Transverse colon (tissue), 4 donors: Measurements from ENCODE around the gene SIPA1L3. TPM values are rescaled to one million over a fixed set of nuclear protein-coding genes. Genes with fewer than 3 reads are reported as not detected.

Source experiments
- DNase-seq: peaks from one replicate; pipeline ENCODE4 v3.0.0-alpha.2; 2019
- H3K27ac ChIP-seq, 4 donors: fragments of 200-600 bp; sonication (generic); 2 replicates each; pipeline ENCODE4 v1.5.1; 2016 to 2018; ENCODE audit warnings: inconsistent platforms in 4 of 4
- H3K27me3 ChIP-seq: fragments of 200-600 bp; sonication (generic); 2 replicates; pipeline ENCODE4 v1.5.1; 2017; ENCODE audit warnings: inconsistent platforms
- H3K36me3 ChIP-seq, 4 donors: fragments of 200-600 bp; sonication (generic); 2 replicates each; pipeline ENCODE4 v1.5.1; 2017 to 2019; ENCODE audit warnings: inconsistent platforms in 4 of 4
- H3K4me1 ChIP-seq, 4 donors: fragments of 200-600 bp; sonication (generic); 2 replicates each; pipeline ENCODE4 v1.5.1; 2017 to 2020; ENCODE audit warnings: inconsistent platforms in 4 of 4
- H3K4me3 ChIP-seq, 4 donors: fragments of 200-600 bp; sonication (generic); 1 replicate in 1 of 4; 2 replicates in 3 of 4; pipeline versions ENCODE4 v1.5.1 to v1.6.1; 2017 to 2019; ENCODE audit warnings: inconsistent platforms in 4 of 4
- H3K9me3 ChIP-seq, 2 donors: fragments of 200-600 bp; sonication (generic); 2 replicates each; pipeline ENCODE4 v1.5.1; 2017 to 2019; ENCODE audit warnings: inconsistent platforms in 2 of 2
- EP300 ChIP-seq: sonication (generic); formaldehyde crosslinking; IDR thresholded peaks from one replicate; pipeline ENCODE4 v1.6.1; 2017; ENCODE audit warnings: antibody characterized with exemption, low read depth
- POLR2A ChIP-seq: fragments of 450-650 bp; IDR thresholded peaks from one replicate; pipeline ENCODE4 v1.6.1; 2016; ENCODE audit warnings: antibody characterized with exemption, mild to moderate bottlenecking, moderate library complexity
- POLR2AphosphoS5 ChIP-seq, 3 donors: sonication (generic); formaldehyde crosslinking; IDR thresholded peaks; one replicate each; pipeline ENCODE4 v1.6.1; 2016; ENCODE audit warnings: antibody characterized with exemption in 3 of 3
- WGBS, 2 donors: methylation state at CpG; one replicate each; pipeline ENCODE4 v1.1.5; 2018; ENCODE audit warnings: low coverage in 1 of 2; 5-methylcytosine and 5-hydroxymethylcytosine counted together
- in situ Hi-C, 4 donors: fragments of 200-750 bp; cut with MboI; loops; one replicate each; pipeline versions ENCODE4 v1.15.0 to v1.15.1; 2017; ENCODE audit warnings: low sequenced_read_pairs in 3 of 4, low pct_ligation_motif_present in 1 of 4, low pct_unique_long_range_greater_than_20kb in 1 of 4
- intact Hi-C: fragments of 100-400 bp; cut with DNase I; formaldehyde crosslinking; loops from one replicate; pipeline ENCODE4 v1.15.1; 2023; ENCODE audit warnings: low total_unique reads
- total RNA-seq, 4 donors: library from RNA; depleted of rRNA; stranded (reverse); fragments of >200 nt; gene quantifications; one replicate each; pipeline ENCODE4 v1.1.0, GENCODE V29; 2016
- TF ChIP-seq, protein P1 (sequence below), 5 experiments: fragments of 200-600 bp in 3 of 5; fragments of 450-650 bp in 2 of 5; sonication (generic) in 3 of 5; IDR thresholded peaks; 1 replicate in 2 of 5; 2 replicates in 3 of 5; pipeline ENCODE4 v1.5.1; 2016 to 2017; ENCODE audit warnings: antibody characterized with exemption in 5 of 5, inconsistent platforms in 3 of 5, mild to moderate bottlenecking in 2 of 5, moderate library complexity in 1 of 5

The SIPA1L3 gene
- total RNA-seq, 4 donors from 2014 or later = 191 to 284 (median 231) TPM

DNA sequence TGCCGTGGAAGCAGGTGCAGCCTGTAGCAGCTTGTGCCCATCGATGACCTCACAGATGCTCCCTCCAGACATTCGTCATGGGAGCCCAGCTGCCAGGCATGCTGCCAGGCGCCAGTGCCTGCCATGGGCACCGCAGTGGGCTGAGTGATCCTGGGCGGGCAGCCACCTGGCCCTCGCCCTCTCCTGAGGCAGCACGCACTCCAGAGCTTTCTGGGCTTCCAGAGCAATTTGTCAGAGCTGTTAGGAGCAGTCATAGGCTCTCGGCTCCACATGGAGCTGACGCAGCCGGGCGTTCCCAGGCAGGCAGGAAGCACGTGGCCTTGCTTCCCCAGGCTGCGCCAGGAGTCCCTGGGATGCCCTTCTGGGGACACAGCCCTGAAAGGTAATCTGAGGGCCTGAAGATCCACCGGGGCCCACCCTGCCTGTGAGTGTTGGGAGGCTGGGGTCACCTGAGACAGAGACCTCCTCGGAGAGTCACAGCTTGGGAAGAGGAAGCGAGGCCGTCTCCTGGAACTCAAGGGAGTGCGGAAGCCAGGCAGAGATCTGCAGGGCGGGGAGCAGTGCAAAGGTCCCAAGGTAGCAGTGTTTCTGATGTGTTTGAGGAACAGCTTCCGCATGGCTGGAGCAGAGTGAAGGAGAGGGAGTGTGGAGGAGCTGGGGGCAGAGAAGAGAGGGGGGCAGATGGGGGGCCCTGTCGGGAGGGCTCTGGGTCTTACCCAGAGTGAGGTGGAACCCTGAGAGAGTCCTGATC lies 266.5 kb downstream of the SIPA1L3 start:
- Histone ChIP-seq H3K4me3 (no peak overlapping the region), H3K36me3 (peaks cover 0 to 6% (median 2%) of the 10 kb centered on the region in 4 donors), H3K4me1 (no peaks in the 10 kb centered on the region), H3K27ac (no peak overlapping the region), H3K27me3 (no peaks in the 10 kb centered on the region), H3K9me3 (no peaks in the 10 kb centered on the region)
- in situ Hi-C loops = no loop called here
- 88 to 100% methylated on average over 1 to 19 of the region's 22 CpGs for WGBS, 2 donors
- TF ChIP-seq EP300 (no peak), POLR2AphosphoS5 (IDR thresholded peaks at IDR 0.05) (no peak), POLR2A (no peak)
- TF ChIP-seq, protein P1, sequence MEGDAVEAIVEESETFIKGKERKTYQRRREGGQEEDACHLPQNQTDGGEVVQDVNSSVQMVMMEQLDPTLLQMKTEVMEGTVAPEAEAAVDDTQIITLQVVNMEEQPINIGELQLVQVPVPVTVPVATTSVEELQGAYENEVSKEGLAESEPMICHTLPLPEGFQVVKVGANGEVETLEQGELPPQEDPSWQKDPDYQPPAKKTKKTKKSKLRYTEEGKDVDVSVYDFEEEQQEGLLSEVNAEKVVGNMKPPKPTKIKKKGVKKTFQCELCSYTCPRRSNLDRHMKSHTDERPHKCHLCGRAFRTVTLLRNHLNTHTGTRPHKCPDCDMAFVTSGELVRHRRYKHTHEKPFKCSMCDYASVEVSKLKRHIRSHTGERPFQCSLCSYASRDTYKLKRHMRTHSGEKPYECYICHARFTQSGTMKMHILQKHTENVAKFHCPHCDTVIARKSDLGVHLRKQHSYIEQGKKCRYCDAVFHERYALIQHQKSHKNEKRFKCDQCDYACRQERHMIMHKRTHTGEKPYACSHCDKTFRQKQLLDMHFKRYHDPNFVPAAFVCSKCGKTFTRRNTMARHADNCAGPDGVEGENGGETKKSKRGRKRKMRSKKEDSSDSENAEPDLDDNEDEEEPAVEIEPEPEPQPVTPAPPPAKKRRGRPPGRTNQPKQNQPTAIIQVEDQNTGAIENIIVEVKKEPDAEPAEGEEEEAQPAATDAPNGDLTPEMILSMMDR (IDR thresholded peaks at IDR 0.05) = no peak
- intact Hi-C loops = no loop called here
- no peak for DNase-seq

DNA sequence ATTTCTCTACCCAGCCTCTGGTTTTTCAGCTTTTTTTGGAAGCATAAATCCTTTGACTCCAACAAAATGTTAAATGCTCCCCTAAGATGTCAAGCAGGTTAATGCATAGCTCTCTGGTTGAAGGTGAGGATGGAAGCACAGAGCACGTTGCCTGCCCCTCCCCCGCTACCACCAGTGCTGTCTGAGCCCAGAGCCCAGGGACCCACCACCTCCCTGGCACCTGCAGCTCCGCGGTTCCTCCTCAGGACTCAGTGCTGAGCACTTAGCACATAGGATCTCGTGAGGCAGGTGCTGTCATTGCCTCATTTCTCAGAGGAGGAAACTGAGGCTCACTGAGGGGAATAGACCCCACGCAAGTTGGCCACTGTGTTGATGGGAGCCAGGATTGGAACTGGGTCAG lies 268.4 kb downstream of the SIPA1L3 start:
- Histone ChIP-seq H3K27me3 (no peaks in the 10 kb centered on the region), H3K4me1 (no peaks in the 10 kb centered on the region), H3K4me3 (no peak overlapping the region), H3K36me3 (peaks cover 0 to 10% (median 5%) of the 10 kb centered on the region in 4 donors), H3K9me3 (peaks cover 10 to 11% of the 10 kb centered on the region in 2 donors), H3K27ac (no peak overlapping the region)
- no peak for DNase-seq
- no peak for TF ChIP-seq POLR2AphosphoS5 (IDR thresholded peaks at IDR 0.05)
- TF ChIP-seq, protein P1 (IDR thresholded peaks at IDR 0.05) = no peak
- no peak for TF ChIP-seq EP300
- TF ChIP-seq POLR2A = no peak
- WGBS, 2 donors = 93% methylated on average over 6 of the region's 6 CpGs; no CpG with 5 or more reads in 1 of the 2 donors
- in situ Hi-C loops (no loop called here), intact Hi-C loops (no loop called here)

DNA sequence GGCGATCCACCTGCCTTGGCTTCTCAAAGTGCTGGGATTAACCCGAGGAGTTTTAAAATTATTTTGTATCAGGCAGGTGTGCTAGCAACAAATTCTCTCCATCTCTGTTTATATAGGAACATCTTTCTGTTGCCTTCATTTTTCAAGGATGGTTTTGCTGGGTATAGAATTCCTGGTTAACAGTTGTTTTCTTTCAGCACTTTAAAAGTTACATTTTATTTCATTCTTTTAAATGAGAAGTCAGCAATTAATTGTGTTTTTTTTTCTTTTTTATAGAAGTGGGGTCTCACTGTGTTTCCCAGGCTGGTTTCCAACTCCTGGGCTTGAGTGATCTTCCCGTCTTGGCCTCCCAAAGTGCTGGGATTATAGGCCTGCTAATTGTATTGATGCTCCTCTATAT lies 273.1 kb downstream of the SIPA1L3 start:
- peaks cover 11 to 15% of the 10 kb centered on the region in 2 donors for H3K9me3 ChIP-seq
- H3K27me3 ChIP-seq = no peaks in the 10 kb centered on the region
- intact Hi-C loops (no loop called here), in situ Hi-C loops (no loop called here)
- TF ChIP-seq POLR2A (no peak), EP300 (no peak), POLR2AphosphoS5 (IDR thresholded peaks at IDR 0.05) (no peak)
- TF ChIP-seq, protein P1 (IDR thresholded peaks at IDR 0.05) = no peak
- no peak for DNase-seq
- 99 to 100% methylated on average over 1 to 3 of the region's 3 CpGs for WGBS, 2 donors
- no peak overlapping the region for H3K27ac ChIP-seq
- no peaks in the 10 kb centered on the region for H3K4me1 ChIP-seq
- no peak overlapping the region for H3K4me3 ChIP-seq
- peaks cover 0 to 16% (median 10%) of the 10 kb centered on the region in 4 donors for H3K36me3 ChIP-seq

DNA sequence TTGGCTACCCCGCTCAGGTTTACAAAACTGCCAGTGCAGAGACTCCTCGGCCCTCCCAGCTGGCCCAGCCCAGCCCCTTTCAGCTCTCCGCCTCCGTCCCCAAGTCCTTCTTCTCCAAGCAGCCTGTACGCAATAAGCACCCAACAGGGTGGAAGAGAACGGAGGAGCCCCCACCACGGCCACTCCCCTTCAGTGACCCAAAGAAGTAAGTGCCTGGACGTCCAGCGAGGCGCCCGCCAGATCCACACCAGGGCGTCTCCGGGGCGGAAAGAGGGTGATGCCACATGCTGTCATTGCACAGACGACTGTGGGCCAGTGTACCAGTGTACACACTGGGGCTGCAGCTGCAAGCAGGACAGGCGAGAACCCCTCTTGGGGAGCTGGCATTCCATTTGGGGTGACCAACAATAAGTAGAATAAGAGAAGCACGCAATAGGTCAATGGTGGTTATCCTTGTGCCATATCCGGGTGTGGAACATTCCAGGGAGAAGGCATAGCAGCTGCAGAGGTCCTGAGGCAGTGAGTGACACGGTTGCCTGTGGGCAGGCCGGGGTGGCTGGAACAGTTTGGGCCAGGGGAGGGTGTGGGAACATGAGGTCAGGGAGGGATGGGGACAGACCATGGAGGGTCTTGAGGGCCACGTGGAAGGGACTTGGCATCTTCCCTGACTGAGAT lies 275.7 kb downstream of the SIPA1L3 start:
- Histone ChIP-seq H3K9me3 (peaks cover 11 to 15% of the 10 kb centered on the region in 2 donors), H3K4me1 (no peaks in the 10 kb centered on the region), H3K27ac (no peak overlapping the region), H3K36me3 (peaks cover 0 to 16% (median 10%) of the 10 kb centered on the region in 4 donors), H3K4me3 (no peak overlapping the region), H3K27me3 (no peaks in the 10 kb centered on the region)
- DNase-seq = no peak
- in situ Hi-C loops = no loop called here
- TF ChIP-seq, protein P1 (IDR thresholded peaks at IDR 0.05) = no peak
- no peak for TF ChIP-seq POLR2A
- no peak for TF ChIP-seq POLR2AphosphoS5 (IDR thresholded peaks at IDR 0.05)
- no peak for TF ChIP-seq EP300
- intact Hi-C loops = no loop called here
- WGBS, 2 donors = 89 to 97% methylated on average over 7 to 20 of the region's 21 CpGs
